Fibroblast of the aortic adventitia (primary cell): ENCODE measurements around the gene FAM240A. TPM values are rescaled to one million over a fixed set of nuclear protein-coding genes. Genes with fewer than 3 reads are reported as not detected.

Source experiments
- DNase-seq: peaks from one replicate; pipeline ENCODE4 v3.0.0-alpha.2; 2010; ENCODE audit warnings: low read depth
- H3K4me3 ChIP-seq: 2 replicates; pipeline ENCODE4 v1.5.1; 2011; ENCODE audit warnings: low read depth, mild to moderate bottlenecking, control low read depth, low read length, moderate library complexity
- CTCF ChIP-seq: IDR thresholded peaks from 2 replicates; pipeline ENCODE4 v1.5.1; 2011; ENCODE audit warnings: mild to moderate bottlenecking, low read length, control low read depth, inconsistent platforms; ENCODE audit not compliant: insufficient read depth
- total RNA-seq: library from RNA; depleted of rRNA; stranded (reverse); fragments of >200 nt; gene quantifications from 2 replicates; pipeline ENCODE4 v1.2.3, GENCODE V29; 2012; ENCODE audit warnings: low replicate concordance

The FAM240A gene
- total RNA-seq, 1 donor: not detected

GRCh38 chr3:46665763-46666452 is 53.6 kb downstream of the FAM240A start:
- H3K4me3 ChIP-seq: no peak overlapping the region
- DNase-seq: no peak
- no peak for TF ChIP-seq CTCF

DNA sequence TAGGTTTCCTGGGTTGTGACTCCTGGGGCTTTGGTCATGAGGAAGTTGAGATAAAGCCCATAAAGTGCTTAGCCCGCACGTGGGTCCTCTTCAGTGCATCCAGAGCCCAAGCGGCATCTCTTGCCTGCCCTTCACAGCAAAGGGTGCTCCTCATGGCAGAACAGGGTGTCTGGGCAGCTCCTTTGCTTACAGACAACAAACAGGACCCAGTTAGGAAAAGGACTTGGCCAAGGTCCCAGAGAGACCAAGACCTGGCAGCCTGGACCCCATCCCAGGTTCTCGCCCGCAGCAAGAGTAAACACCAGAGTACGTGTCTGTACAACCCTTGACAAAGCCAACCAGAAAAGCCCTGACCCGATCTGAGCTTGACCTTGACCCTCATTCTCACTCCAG is 54.1 kb downstream of the FAM240A start:
- no peak for DNase-seq
- TF ChIP-seq CTCF: no peak
- no peak overlapping the region for H3K4me3 ChIP-seq

GRCh38 chr3:46667061-46667621 is 54.8 kb downstream of the FAM240A start:
- TF ChIP-seq CTCF: no peak
- H3K4me3 ChIP-seq: no peak overlapping the region
- DNase-seq: no peak

DNA sequence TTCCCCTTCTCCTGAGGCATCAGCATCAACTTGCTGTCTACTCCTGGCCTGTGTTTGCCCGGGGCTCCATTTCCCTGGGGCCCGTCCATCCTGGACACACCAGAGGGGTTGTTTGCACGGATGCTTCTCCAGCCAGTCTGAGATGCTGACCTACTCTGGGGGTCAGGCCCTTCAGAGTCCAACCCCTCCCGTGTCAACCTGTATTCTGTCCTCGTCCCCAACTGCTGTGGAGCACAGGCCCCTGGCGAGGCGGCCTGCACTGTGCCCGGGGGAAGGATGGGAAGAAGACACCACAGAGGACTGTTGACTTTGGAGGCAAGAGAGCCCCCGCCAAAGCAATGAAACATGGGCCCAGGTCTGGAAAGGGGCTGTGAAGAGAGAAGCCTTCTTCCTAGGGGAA is 55.3 kb downstream of the FAM240A start:
- TF ChIP-seq CTCF: no peak
- no peak for DNase-seq
- no peak overlapping the region for H3K4me3 ChIP-seq

- no peak for TF ChIP-seq CTCF
- H3K4me3 ChIP-seq: no peak overlapping the region
- no peak for DNase-seq
Measured at GRCh38 chr3:46668116-46668515, 55.8 kb downstream of the FAM240A start.

- no peak for TF ChIP-seq CTCF
- H3K4me3 ChIP-seq: no peak overlapping the region
- DNase-seq: no peak
Measured at GRCh38 chr3:46668591-46668990, 56.3 kb downstream of the FAM240A start.
